Smooth muscle cell (in vitro differentiated cells): ENCODE data around the gene TRIP4. TPM values are rescaled to one million over a fixed set of nuclear protein-coding genes. Genes with fewer than 3 reads are reported as not detected.
"Not testable (repeated sequence)": the region's sequence is repeated elsewhere in the genome, so short reads cannot be mapped to it uniquely, and the experiment has no call there.

Experiments used
- DNase-seq: peaks from one replicate; lab custom pipeline; 2025; ENCODE audit not compliant: unreplicated experiment; lab: John Stamatoyannopoulos, UW
- H2AFZ ChIP-seq: fragments of 200-600 bp; sonication (generic); 2 replicates; pipeline ENCODE4 v1.6.0; 2016; ENCODE audit warnings: antibody characterized with exemption, low read depth, mild to moderate bottlenecking
- H3F3A ChIP-seq: fragments of 200-600 bp; sonication (generic); 2 replicates; pipeline ENCODE4 v1.6.0; 2017; ENCODE audit warnings: antibody characterized with exemption, low read depth
- H3K27ac ChIP-seq: fragments of 200-600 bp; sonication (generic); 2 replicates; pipeline ENCODE4 v1.5.1; 2016; ENCODE audit warnings: low read depth, mild to moderate bottlenecking
- H3K27me3 ChIP-seq: fragments of 200-600 bp; sonication (generic); 2 replicates; pipeline ENCODE4 v1.6.1; 2016; ENCODE audit warnings: low read depth, mild to moderate bottlenecking
- H3K36me3 ChIP-seq: fragments of 200-600 bp; sonication (generic); 2 replicates; pipeline ENCODE4 v1.5.1; 2016; ENCODE audit warnings: low read depth
- H3K4me1 ChIP-seq: fragments of 200-600 bp; sonication (generic); 2 replicates; pipeline ENCODE4 v1.5.1; 2016; ENCODE audit warnings: low read depth
- H3K4me2 ChIP-seq: fragments of 200-600 bp; sonication (generic); 2 replicates; pipeline ENCODE4 v1.6.0; 2016; ENCODE audit warnings: mild to moderate bottlenecking
- H3K4me3 ChIP-seq: fragments of 200-600 bp; sonication (generic); 2 replicates; pipeline ENCODE4 v1.5.1; 2016; ENCODE audit warnings: mild to moderate bottlenecking
- H3K79me2 ChIP-seq: fragments of 200-600 bp; sonication (generic); 2 replicates; pipeline ENCODE4 v1.6.0; 2016; ENCODE audit warnings: low read depth, mild to moderate bottlenecking
- H3K9ac ChIP-seq: fragments of 200-600 bp; sonication (generic); 2 replicates; pipeline ENCODE4 v1.6.0; 2016; ENCODE audit warnings: low read depth
- H3K9me3 ChIP-seq: fragments of 200-600 bp; sonication (generic); replicated peaks from 2 replicates; pipeline ENCODE4 v1.5.1; 2016; ENCODE audit warnings: low read depth
- H4K20me1 ChIP-seq: fragments of 200-600 bp; sonication (generic); 2 replicates; pipeline ENCODE4 v1.6.0; 2016; ENCODE audit warnings: low read depth
- CTCF ChIP-seq: fragments of 200-600 bp; sonication (generic); IDR thresholded peaks from 2 replicates; pipeline ENCODE4 v1.5.1; 2017; ENCODE audit warnings: borderline replicate concordance, mild to moderate bottlenecking, antibody characterized with exemption; ENCODE audit not compliant: insufficient read depth, poor library complexity, severe bottlenecking
- WGBS: methylation state at CpG from one replicate; pipeline ENCODE4 v1.1.7; 2016; ENCODE audit warnings: low lambda C conversion rate; 5-methylcytosine and 5-hydroxymethylcytosine counted together
- polyA plus RNA-seq: library from polyadenylated mRNA; unstranded; fragments of >200 nt; fragmentation: Nextera tagmentation; extraction: Ambion mirVana; gene quantifications from 2 replicates; pipeline ENCODE4 v1.2.1, GENCODE V29; 2016
- total RNA-seq: library from RNA; depleted of rRNA; stranded (reverse); fragments of >200 nt; gene quantifications from 2 replicates; pipeline ENCODE4 v1.2.3, GENCODE V29; 2014

Gene TRIP4
- total and polyA plus RNA-seq, 2 experiments from 2014 or later, result 15.0 to 22.4 TPM

GRCh38 chr15:64361259-64361658 lies 26.4 kb upstream of the TRIP4 start:
- H3K36me3 ChIP-seq, result no peaks in the 10 kb centered on the region
- H3K9ac ChIP-seq, result no peak overlapping the region
- H3K27ac ChIP-seq, result no peak overlapping the region
- no peak for TF ChIP-seq CTCF
- no peaks in the 10 kb centered on the region for H3K9me3 ChIP-seq
- peaks cover 7% of the 10 kb centered on the region for H3F3A ChIP-seq
- 87% methylated on average over 4 of the region's 4 CpGs for WGBS
- H3K27me3 ChIP-seq, result no peaks in the 10 kb centered on the region
- no peak for DNase-seq
- peaks cover 4% of the 10 kb centered on the region for H3K4me1 ChIP-seq
- no peak overlapping the region for H3K4me3 ChIP-seq
- no peak overlapping the region for H3K4me2 ChIP-seq
- H2AFZ ChIP-seq, result no peak overlapping the region
- no peaks in the 10 kb centered on the region for H4K20me1 ChIP-seq
- H3K79me2 ChIP-seq, result no peaks in the 10 kb centered on the region

GRCh38 chr15:64369078-64369607 lies 18.5 kb upstream of the TRIP4 start:
- Histone ChIP-seq H3K4me2 (no peak overlapping the region), H2AFZ (no peak overlapping the region), H3F3A (no peaks in the 10 kb centered on the region), H3K9me3 (no peaks in the 10 kb centered on the region), H3K4me1 (no peaks in the 10 kb centered on the region), H3K9ac (no peak overlapping the region), H3K27ac (no peak overlapping the region), H3K79me2 (no peaks in the 10 kb centered on the region), H3K27me3 (no peaks in the 10 kb centered on the region), H3K4me3 (no peak overlapping the region), H3K36me3 (no peaks in the 10 kb centered on the region), H4K20me1 (no peaks in the 10 kb centered on the region)
- no peak for TF ChIP-seq CTCF
- no peak for DNase-seq
- 86% methylated on average over 2 of the region's 2 CpGs for WGBS

- not testable (repeated sequence) for H3K27ac ChIP-seq, DNase-seq, H3K4me2 ChIP-seq, H3K4me1 ChIP-seq, H3K27me3 ChIP-seq, H3F3A ChIP-seq, H4K20me1 ChIP-seq, H3K9ac ChIP-seq, H3K4me3 ChIP-seq, H2AFZ ChIP-seq, H3K9me3 ChIP-seq, H3K79me2 ChIP-seq, H3K36me3 ChIP-seq
- WGBS, result over 99% methylated on average over 8 of the region's 8 CpGs
Observed at GRCh38 chr15:64371383-64371782, 16.3 kb upstream of the TRIP4 start.

- Histone ChIP-seq H3K9ac (no peak overlapping the region), H3K27me3 (no peaks in the 10 kb centered on the region), H3K4me1 (no peaks in the 10 kb centered on the region), H2AFZ (no peak overlapping the region), H3K27ac (no peak overlapping the region), H3K4me3 (no peak overlapping the region), H3K9me3 (no peaks in the 10 kb centered on the region), H4K20me1 (no peaks in the 10 kb centered on the region), H3K4me2 (no peak overlapping the region), H3K36me3 (no peaks in the 10 kb centered on the region), H3K79me2 (no peaks in the 10 kb centered on the region), H3F3A (no peaks in the 10 kb centered on the region)
- TF ChIP-seq CTCF, result no peak
- 98% methylated on average over 8 of the region's 8 CpGs for WGBS
- DNase-seq, result no peak
Observed at GRCh38 chr15:64373360-64373759, 14.3 kb upstream of the TRIP4 start.
